ENCODE data around the gene CDC42. TPM values are rescaled to one million over a fixed set of nuclear protein-coding genes. Genes with fewer than 3 reads are reported as not detected.

Gene CDC42
- total and polyA plus RNA-seq, 2 of the 13 experiments (the other 11 are each of a cell fraction or from before 2014, with no cell fraction given): 138 to 237 TPM

DNA sequence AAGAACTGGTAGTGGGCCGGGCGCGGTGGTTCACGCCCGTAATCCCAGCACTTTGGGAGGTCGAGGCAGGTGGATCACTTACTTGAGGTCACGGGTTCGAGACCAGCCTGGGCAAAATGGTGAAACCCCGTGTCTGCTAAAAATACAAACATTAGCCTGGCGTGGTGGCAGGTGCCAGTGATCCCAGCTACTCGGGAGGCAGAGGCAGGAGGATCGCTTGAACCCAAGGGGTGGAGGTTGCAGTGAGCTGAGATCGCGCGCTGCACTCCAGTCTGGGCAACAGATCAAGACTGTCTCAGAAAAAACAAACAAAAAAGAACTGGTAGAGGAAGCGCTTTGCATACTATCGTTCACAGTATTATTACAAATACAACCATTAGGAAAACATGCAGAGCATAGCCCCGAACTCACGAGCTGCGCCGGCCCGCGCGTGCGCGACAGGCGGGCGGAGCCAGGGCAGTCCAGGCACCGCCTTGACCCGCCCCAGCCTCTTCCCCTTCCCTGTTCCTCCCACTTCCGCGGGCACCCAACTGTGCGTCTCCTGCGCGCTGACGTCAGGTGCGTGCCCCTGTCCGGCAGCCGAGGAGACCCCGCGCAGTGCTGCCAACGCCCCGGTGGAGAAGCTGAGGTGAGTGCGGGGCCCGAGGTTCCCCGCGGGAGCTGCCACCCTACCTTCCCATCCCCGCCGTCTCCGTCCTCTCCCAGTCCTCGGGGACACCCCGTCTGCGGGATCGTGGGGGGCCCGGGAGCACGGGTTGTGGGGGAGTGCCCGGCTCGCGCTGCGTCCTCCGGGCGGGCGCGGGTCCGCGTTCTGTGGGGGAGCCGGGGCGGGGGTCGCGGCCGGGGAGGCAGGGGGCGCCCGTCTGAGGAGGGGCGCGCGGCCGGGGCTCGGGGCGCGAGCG lies at the start of gene CDC42 (continued):
- TF ChIP-seq, protein P1, sequence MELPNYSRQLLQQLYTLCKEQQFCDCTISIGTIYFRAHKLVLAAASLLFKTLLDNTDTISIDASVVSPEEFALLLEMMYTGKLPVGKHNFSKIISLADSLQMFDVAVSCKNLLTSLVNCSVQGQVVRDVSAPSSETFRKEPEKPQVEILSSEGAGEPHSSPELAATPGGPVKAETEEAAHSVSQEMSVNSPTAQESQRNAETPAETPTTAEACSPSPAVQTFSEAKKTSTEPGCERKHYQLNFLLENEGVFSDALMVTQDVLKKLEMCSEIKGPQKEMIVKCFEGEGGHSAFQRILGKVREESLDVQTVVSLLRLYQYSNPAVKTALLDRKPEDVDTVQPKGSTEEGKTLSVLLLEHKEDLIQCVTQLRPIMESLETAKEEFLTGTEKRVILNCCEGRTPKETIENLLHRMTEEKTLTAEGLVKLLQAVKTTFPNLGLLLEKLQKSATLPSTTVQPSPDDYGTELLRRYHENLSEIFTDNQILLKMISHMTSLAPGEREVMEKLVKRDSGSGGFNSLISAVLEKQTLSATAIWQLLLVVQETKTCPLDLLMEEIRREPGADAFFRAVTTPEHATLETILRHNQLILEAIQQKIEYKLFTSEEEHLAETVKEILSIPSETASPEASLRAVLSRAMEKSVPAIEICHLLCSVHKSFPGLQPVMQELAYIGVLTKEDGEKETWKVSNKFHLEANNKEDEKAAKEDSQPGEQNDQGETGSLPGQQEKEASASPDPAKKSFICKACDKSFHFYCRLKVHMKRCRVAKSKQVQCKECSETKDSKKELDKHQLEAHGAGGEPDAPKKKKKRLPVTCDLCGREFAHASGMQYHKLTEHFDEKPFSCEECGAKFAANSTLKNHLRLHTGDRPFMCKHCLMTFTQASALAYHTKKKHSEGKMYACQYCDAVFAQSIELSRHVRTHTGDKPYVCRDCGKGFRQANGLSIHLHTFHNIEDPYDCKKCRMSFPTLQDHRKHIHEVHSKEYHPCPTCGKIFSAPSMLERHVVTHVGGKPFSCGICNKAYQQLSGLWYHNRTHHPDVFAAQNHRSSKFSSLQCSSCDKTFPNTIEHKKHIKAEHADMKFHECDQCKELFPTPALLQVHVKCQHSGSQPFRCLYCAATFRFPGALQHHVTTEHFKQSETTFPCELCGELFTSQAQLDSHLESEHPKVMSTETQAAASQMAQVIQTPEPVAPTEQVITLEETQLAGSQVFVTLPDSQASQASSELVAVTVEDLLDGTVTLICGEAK (IDR thresholded peaks at IDR 0.05): no peak
- TF ChIP-seq, protein P1 (CRISPR knock-in tag; IDR thresholded peaks at IDR 0.05): peak; percentile 78; the same call in 1 of the 2 replicates
- TF ChIP-seq ZFP41 (CRISPR knock-in tag; IDR thresholded peaks at IDR 0.05; ENCODE audit: borderline replicate concordance) (peak; percentile 47; the same call in 1 of the 2 replicates), ZNF879 (CRISPR knock-in tag; IDR thresholded peaks at IDR 0.05) (no peak), PRPF4 (IDR thresholded peaks at IDR 0.05; ENCODE audit: low read depth, low read length, poor library complexity, severe bottlenecking) (no peak), TAF1 (CRISPR knock-in tag; IDR thresholded peaks at IDR 0.05) (peak; percentile 92), ZBTB1 (CRISPR knock-in tag; IDR thresholded peaks at IDR 0.05; ENCODE audit: borderline replicate concordance) (no peak), KLF15 (CRISPR knock-in tag; IDR thresholded peaks at IDR 0.05; ENCODE audit: borderline replicate concordance) (no peak), KLF6 (CRISPR knock-in tag; IDR thresholded peaks at IDR 0.05) (peak; percentile 71; the same call in 1 of the 2 replicates), KAT2B (IDR thresholded peaks at IDR 0.05; ENCODE audit: borderline replicate concordance, low read depth, low read length) (no peak), KDM6A (CRISPR knock-in tag; IDR thresholded peaks at IDR 0.05; ENCODE audit: low read depth) (no peak), FOXJ3 (CRISPR knock-in tag; IDR thresholded peaks at IDR 0.05; ENCODE audit: borderline replicate concordance) (no peak), PPARG (CRISPR knock-in tag; conservative IDR thresholded peaks at IDR 0.05) (no peak), ZSCAN29 (CRISPR knock-in tag; conservative IDR thresholded peaks at IDR 0.05) (no peak), TCF12 (IDR thresholded peaks at IDR 0.05) (no peak), TCF12 (CRISPR knock-in tag; IDR thresholded peaks at IDR 0.05) (0 out of 2 replicates have a peak, but pooled peaks have one; percentile 63), ARID2 (CRISPR knock-in tag; IDR thresholded peaks at IDR 0.05; ENCODE audit: borderline replicate concordance) (0 out of 2 replicates have a peak, but pooled peaks have one; percentile 44), SSRP1 (CRISPR knock-in tag; IDR thresholded peaks at IDR 0.05) (no peak)
- TF ChIP-seq, protein P2, sequence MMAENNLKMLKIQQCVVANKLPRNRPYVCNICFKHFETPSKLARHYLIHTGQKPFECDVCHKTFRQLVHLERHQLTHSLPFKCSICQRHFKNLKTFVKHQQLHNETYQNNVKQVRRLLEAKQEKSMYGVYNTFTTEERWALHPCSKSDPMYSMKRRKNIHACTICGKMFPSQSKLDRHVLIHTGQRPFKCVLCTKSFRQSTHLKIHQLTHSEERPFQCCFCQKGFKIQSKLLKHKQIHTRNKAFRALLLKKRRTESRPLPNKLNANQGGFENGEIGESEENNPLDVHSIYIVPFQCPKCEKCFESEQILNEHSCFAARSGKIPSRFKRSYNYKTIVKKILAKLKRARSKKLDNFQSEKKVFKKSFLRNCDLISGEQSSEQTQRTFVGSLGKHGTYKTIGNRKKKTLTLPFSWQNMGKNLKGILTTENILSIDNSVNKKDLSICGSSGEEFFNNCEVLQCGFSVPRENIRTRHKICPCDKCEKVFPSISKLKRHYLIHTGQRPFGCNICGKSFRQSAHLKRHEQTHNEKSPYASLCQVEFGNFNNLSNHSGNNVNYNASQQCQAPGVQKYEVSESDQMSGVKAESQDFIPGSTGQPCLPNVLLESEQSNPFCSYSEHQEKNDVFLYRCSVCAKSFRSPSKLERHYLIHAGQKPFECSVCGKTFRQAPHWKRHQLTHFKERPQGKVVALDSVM (CRISPR knock-in tag; IDR thresholded peaks at IDR 0.05): peak; percentile 86

All from HepG2 (cell line).